HepG2 (cell line): Measurements from ENCODE around the gene ZSCAN21. TPM values are rescaled to one million over a fixed set of nuclear protein-coding genes. Genes with fewer than 3 reads are reported as not detected.

Experiments
- CHCHD3 ChIP-seq: sonication (generic); formaldehyde crosslinking; IDR thresholded peaks from 2 replicates; pipeline ENCODE4 v1.8.0; 2022; ENCODE audit warnings: mild to moderate bottlenecking, missing genetic modification reagents, moderate library complexity
- E2F1 ChIP-seq: sonication (generic); formaldehyde crosslinking; IDR thresholded peaks from 2 replicates; pipeline ENCODE4 v1.5.0; 2020; ENCODE audit warnings: missing genetic modification reagents
- ELF3 ChIP-seq: IDR thresholded peaks from 2 replicates; pipeline ENCODE4 v1.6.1; 2016; ENCODE audit warnings: missing genetic modification reagents, missing compliant biosample characterization
- EZH2 ChIP-seq: conservative IDR thresholded peaks from 2 replicates; pipeline ENCODE4 v1.6.1; 2012; ENCODE audit warnings: mild to moderate bottlenecking, low read depth, low read length, moderate library complexity
- GABPB1 ChIP-seq: IDR thresholded peaks from 2 replicates; pipeline ENCODE4 v1.6.1; 2016; ENCODE audit warnings: mild to moderate bottlenecking, missing genetic modification reagents, moderate library complexity, missing compliant biosample characterization
- KLF12 ChIP-seq: sonication (generic); formaldehyde crosslinking; IDR thresholded peaks from 2 replicates; pipeline ENCODE4 v1.4.0; 2020; ENCODE audit warnings: missing genetic modification reagents, borderline replicate concordance
- POGZ ChIP-seq: sonication (generic); formaldehyde crosslinking; IDR thresholded peaks from 2 replicates; pipeline ENCODE4 v1.4.0; 2020; ENCODE audit warnings: mild to moderate bottlenecking, missing genetic modification reagents
- SP2 ChIP-seq: sonication (generic); formaldehyde crosslinking; IDR thresholded peaks from 2 replicates; pipeline ENCODE4 v1.5.1; 2020; ENCODE audit warnings: mild to moderate bottlenecking, missing genetic modification reagents
- SP5 ChIP-seq: IDR thresholded peaks from 2 replicates; pipeline ENCODE4 v1.6.1; 2016; ENCODE audit warnings: low read depth, borderline replicate concordance
- SRY ChIP-seq: sonication (generic); formaldehyde crosslinking; IDR thresholded peaks from 2 replicates; pipeline ENCODE4 v1.8.0; 2022; ENCODE audit warnings: mild to moderate bottlenecking, missing genetic modification reagents
- TFDP2 ChIP-seq: sonication (generic); formaldehyde crosslinking; IDR thresholded peaks from 2 replicates; pipeline ENCODE4 v1.4.0; 2020; ENCODE audit warnings: missing genetic modification reagents
- ZNF20 ChIP-seq: sonication (generic); formaldehyde crosslinking; IDR thresholded peaks from 2 replicates; pipeline ENCODE4 v1.4.0; 2020; ENCODE audit warnings: mild to moderate bottlenecking, moderate library complexity, missing genetic modification reagents
- ZNF605 ChIP-seq: sonication (generic); formaldehyde crosslinking; IDR thresholded peaks from 2 replicates; pipeline ENCODE4 v1.8.0; 2022; ENCODE audit warnings: mild to moderate bottlenecking, missing genetic modification reagents
- ZNF772 ChIP-seq: sonication (generic); formaldehyde crosslinking; IDR thresholded peaks from 2 replicates; pipeline ENCODE4 v1.5.0; 2020; ENCODE audit warnings: mild to moderate bottlenecking, missing genetic modification reagents
- polyA plus RNA-seq, 8 experiments: library from polyadenylated mRNA; depleted of rRNA in 3 of 8; stranded (reverse) in 7 of 8; unstranded in 1 of 8; fragments of >200 nt; fragmentation: Illumina TruSeq in 4 of 8; extraction: Trizol in 4 of 8; gene quantifications; 2 replicates each; pipeline versions ENCODE4 v1.2.1 to v1.2.3, GENCODE V29; 2011 to 2016; ENCODE audit warnings: low read depth in 4 of 8, missing spikeins in 1 of 8, mixed read lengths in 1 of 8; ENCODE audit not compliant: insufficient read depth in 1 of 8
- total RNA-seq, 5 experiments: library from RNA; depleted of rRNA; stranded (reverse); fragments of >200 nt; fragmentation: Illumina TruSeq; extraction: Trizol; gene quantifications; 2 replicates each; pipeline ENCODE4 v1.2.3, GENCODE V29; 2016; ENCODE audit warnings: low read depth in 1 of 5
- TF ChIP-seq, protein P1 (sequence below): sonication (generic); formaldehyde crosslinking; IDR thresholded peaks from 2 replicates; pipeline ENCODE4 v1.8.1; 2022; ENCODE audit warnings: low read depth, mild to moderate bottlenecking, missing genetic modification reagents
- TF ChIP-seq, protein P2 (sequence below): sonication (generic); formaldehyde crosslinking; IDR thresholded peaks from 2 replicates; pipeline ENCODE4 v1.5.0; 2020; ENCODE audit warnings: missing genetic modification reagents, mild to moderate bottlenecking, borderline replicate concordance
- TF ChIP-seq, protein P3 (sequence below): sonication (generic); formaldehyde crosslinking; IDR thresholded peaks from 2 replicates; pipeline ENCODE4 v1.5.0; 2020; ENCODE audit warnings: missing genetic modification reagents, mild to moderate bottlenecking, borderline replicate concordance

ZSCAN21 gene
- total and polyA plus RNA-seq, 2 of the 13 experiments (the other 11 are each of a cell fraction or from before 2014, with no cell fraction given), result 7.0 to 10.0 TPM

DNA sequence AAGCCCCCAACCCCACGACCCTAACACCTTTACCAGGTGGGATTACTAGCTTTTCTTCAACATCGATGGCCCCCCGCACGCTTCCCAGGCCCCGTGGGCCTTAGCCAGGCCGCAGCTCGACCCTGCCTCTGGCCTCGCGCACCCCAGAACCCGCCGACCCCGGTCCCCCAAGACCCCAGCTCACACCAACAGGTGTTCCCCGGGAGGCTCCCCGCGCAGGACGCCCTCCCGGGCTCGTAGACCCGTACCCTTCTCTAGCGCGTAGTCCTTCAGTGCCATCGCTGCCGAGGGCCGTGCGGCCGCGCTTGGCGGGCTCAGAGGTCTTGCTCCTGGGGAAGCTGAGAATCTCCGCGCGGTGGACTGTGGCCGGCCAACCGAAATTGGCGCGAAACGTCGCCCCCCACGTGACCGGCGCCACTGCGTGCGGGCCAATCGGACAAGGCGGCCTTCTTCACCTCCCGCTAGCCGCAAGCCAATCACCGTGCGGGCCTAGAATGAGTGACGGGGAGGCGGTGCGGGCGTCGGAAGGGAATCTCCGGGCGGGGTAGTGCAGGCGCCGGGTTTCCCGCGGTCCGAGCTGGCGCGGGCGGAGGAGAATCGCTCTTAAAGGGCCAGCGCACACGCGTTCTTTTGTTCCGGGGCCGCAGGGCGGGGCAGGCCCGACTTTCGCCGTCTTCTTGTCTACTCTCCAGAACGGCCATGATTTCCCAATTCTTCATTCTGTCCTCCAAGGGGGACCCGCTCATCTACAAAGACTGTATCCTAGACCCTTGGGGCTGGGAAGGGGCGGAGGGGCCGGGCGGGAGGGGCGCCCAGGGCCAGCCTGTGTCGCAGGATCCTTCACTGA is 51.7 kb downstream of the ZSCAN21 start, which contains the start of the genes AP4M1 and MCM7 (continued):
- TF ChIP-seq ZNF20 (CRISPR knock-in tag) (no peak), EZH2 (no peak), TFDP2 (CRISPR knock-in tag) (peak; percentile 98), ELF3 (CRISPR knock-in tag) (0 out of 2 replicates have a peak, but pooled peaks have one; percentile 7), ZNF772 (CRISPR knock-in tag) (no peak), E2F1 (CRISPR knock-in tag) (peak; percentile 95), KLF12 (CRISPR knock-in tag) (peak; percentile 60; the same call in 1 of the 2 replicates), POGZ (no peak), SRY (CRISPR knock-in tag) (peak; percentile 56), SP2 (peak; percentile 90), CHCHD3 (0 out of 2 replicates have a peak, but pooled peaks have one; percentile 41), SP5 (CRISPR knock-in tag) (peak; percentile 24; the same call in 1 of the 2 replicates), GABPB1 (CRISPR knock-in tag) (peak; percentile 81), ZNF605 (CRISPR knock-in tag) (peak; percentile 23; the same call in 1 of the 2 replicates)
- TF ChIP-seq, protein P1, sequence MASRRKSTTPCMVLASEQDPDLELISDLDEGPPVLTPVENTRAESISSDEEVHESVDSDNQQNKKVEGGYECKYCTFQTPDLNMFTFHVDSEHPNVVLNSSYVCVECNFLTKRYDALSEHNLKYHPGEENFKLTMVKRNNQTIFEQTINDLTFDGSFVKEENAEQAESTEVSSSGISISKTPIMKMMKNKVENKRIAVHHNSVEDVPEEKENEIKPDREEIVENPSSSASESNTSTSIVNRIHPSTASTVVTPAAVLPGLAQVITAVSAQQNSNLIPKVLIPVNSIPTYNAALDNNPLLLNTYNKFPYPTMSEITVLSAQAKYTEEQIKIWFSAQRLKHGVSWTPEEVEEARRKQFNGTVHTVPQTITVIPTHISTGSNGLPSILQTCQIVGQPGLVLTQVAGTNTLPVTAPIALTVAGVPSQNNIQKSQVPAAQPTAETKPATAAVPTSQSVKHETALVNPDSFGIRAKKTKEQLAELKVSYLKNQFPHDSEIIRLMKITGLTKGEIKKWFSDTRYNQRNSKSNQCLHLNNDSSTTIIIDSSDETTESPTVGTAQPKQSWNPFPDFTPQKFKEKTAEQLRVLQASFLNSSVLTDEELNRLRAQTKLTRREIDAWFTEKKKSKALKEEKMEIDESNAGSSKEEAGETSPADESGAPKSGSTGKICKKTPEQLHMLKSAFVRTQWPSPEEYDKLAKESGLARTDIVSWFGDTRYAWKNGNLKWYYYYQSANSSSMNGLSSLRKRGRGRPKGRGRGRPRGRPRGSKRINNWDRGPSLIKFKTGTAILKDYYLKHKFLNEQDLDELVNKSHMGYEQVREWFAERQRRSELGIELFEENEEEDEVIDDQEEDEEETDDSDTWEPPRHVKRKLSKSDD (CRISPR knock-in tag), result peak; percentile 61
- TF ChIP-seq, protein P2, sequence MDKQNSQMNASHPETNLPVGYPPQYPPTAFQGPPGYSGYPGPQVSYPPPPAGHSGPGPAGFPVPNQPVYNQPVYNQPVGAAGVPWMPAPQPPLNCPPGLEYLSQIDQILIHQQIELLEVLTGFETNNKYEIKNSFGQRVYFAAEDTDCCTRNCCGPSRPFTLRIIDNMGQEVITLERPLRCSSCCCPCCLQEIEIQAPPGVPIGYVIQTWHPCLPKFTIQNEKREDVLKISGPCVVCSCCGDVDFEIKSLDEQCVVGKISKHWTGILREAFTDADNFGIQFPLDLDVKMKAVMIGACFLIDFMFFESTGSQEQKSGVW, result no peak
- TF ChIP-seq, protein P3, sequence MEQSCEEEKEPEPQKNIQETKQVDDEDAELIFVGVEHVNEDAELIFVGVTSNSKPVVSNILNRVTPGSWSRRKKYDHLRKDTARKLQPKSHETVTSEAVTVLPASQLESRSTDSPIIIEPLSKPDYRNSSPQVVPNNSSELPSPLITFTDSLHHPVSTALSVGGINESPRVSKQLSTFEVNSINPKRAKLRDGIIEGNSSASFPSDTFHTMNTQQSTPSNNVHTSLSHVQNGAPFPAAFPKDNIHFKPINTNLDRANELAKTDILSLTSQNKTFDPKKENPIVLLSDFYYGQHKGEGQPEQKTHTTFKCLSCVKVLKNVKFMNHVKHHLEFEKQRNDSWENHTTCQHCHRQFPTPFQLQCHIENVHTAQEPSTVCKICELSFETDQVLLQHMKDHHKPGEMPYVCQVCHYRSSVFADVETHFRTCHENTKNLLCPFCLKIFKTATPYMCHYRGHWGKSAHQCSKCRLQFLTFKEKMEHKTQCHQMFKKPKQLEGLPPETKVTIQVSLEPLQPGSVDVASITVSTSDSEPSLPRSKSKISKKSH (CRISPR knock-in tag), result peak; percentile 88; the same call in 1 of the 2 replicates
